ENCODE data around the gene C6orf136.

C6orf136 gene

DNA sequence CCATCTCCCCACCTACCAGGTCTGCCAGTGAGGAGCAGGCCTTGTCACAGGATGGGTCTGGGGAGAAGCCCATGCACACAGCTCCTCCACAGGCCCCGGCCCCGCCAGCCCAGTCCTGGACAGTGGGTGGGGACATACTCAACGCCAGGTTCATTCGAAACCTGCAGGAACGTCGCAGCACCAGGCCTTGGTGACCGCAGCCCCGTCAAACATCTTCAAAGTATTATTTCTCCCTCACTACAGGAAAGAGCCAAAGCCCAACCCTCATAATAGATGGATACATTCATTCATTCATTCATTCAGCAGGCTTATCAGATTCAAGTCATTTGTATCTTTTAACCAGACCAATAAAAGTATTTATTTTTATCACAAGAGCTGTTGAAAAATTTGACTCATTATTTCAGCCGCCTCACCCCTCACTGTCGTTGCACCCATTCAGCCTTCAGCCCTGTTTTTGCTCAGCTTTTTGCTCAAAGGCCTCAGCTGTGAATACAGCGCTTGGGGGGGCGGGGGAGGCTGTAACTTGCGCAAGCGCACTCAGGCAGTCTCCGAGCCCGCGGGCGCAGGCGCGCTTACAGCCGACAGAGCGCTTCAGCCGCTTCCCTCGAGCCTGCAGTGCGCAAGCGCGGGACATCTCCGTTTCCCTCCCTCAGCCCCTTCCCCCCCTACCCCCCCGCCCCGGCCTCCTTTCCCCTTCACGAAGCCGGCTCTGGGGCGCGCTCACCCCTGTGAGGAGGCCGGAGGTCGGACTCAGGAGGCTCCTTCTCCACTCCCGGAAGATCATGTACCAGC lies at the start of gene C6orf136:
C6orf136 (plus strand) TSS at position 684 of the 792 bp plus-strand sequence; CDS start at position 783, 99 bp downstream.
- DNase-seq (ENCODE audit: low spot score), result peak; percentile 96

- DNase-seq (ENCODE audit: low spot score), result peak; percentile 85
Measured at GRCh38 chr6:30597315-30598144, 49.4 kb upstream of the C6orf136 start.

DNA sequence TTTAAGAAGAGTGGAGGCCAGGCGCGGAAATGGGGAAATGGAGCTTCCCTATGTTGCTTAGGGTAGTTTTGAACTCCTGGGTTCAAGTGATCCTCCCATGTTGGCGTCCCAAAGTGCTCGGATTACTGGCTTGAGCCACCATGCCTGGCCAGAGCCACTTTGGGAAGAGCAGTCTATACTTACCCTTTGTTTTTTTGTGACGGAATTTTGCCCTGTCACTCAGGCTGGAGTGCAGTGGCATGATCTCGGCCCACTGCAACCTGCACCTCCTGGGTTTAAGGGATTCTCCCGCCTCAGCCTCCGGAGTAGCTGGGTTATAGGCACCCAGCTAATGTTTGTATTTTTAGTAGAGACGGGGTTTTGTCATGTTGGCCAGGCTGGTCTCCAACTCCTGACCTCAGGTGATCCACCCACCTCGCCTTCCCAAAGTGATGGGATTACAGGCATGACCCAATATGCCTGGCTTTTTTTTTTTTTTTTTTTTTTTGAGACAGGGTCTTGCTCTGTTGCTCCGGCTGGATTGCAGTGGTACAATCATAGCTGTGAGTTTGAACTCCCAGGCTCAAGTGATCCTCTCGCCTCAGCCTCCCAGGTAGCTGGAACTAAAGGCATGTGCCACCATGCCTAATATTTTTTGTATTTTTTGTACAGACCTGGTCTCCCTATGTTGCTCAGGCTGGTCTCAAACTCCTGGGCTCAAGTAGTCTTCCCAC lies 47.9 kb upstream of the C6orf136 start:
- DNase-seq (ENCODE audit: low spot score), result no peak

GRCh38 chr6:30599625-30600324 lies 47.2 kb upstream of the C6orf136 start:
- no peak for DNase-seq (ENCODE audit: low spot score)

GRCh38 chr6:30600451-30600961 lies 46.4 kb upstream of the C6orf136 start:
- no peak for DNase-seq (ENCODE audit: low spot score)

GRCh38 chr6:30601436-30601814 lies 45.5 kb upstream of the C6orf136 start:
- no peak for DNase-seq (ENCODE audit: low spot score)

GRCh38 chr6:30601815-30602641 lies 44.9 kb upstream of the C6orf136 start:
- DNase-seq (ENCODE audit: low spot score), result no peak

GRCh38 chr6:30603961-30604360 lies 43.0 kb upstream of the C6orf136 start:
- no peak for DNase-seq (ENCODE audit: low spot score)

- no peak for DNase-seq (ENCODE audit: low spot score)
Measured at GRCh38 chr6:30610065-30610464, 36.9 kb upstream of the C6orf136 start.

- DNase-seq (ENCODE audit: low spot score), result no peak
Measured at GRCh38 chr6:30611150-30611855, 35.6 kb upstream of the C6orf136 start.

DNA sequence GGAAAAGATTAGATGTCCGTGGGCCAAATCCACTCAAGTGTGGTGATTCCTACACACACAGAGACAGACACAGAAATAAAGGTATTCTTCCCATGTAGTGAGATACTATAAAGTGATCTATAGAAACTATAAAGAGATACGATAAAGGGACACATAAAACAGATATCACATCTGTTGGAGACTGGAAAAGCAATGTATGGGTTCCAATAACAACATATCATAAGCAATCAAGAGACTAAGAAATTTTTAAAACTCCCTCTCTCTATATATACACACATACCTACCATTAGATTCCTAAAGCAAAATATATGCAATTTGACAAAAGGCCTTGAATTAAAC lies 35.1 kb upstream of the C6orf136 start:
- DNase-seq (ENCODE audit: low spot score), result no peak

DNA sequence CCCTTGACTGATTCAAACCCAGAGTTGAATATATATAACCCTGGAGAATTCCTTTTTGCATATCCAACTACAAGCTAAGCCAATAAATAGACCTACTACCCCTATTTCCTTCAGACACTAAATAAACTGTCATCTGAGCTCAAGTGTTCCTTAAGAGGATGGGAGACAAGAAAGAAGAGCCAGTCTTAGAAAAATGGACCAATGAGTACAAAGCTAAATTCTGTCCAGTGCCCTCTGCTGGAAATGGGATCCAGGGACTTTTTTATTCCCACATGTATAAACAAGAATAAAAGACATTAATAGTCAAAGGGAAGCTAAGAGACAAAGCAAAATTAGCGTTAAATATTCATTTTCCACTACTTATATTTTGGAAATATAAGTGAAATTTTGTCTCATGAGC lies 34.7 kb upstream of the C6orf136 start:
- no peak for DNase-seq (ENCODE audit: low spot score)

- no peak for DNase-seq (ENCODE audit: low spot score)
Measured at GRCh38 chr6:30612687-30613248, 34.2 kb upstream of the C6orf136 start.

- peak; percentile 34 for DNase-seq (ENCODE audit: low spot score)
Measured at GRCh38 chr6:30613251-30614043, 33.5 kb upstream of the C6orf136 start.

DNA sequence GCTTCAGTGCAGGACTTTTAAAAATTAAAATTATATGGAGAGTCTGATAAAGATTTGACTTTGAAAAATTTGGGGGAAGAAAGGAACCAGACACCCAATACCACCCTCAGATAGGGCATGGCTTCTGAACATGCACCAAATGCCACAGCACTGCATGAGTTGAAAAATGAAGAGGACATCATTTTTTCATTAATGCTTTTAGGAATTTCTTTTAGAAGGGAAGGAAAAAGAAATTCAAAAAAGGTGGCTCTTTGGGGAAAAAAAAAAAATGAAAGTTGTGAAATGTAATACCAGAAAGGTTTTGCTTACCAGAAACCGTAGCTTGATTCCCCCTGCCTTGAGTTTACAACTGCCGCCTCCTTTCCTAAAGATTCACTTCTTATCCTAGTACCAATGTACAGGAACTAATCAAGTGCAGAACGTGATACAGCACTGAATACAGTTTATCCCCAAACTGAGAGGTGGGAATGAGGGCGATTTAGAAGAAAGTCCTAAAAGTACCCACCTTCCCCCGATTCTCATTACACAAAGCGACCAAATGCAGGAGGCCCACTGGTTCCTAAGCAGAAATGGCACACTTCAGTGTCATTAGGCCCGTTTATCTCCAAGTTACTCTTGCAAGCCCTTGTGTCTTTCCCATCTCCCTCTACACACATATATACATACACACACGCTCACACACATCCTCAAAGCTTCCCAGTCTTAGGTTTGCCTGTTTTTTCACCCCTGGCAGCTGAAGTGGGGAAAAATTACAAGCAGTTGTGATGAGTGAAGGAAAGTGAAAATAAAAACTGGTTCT lies 32.7 kb upstream of the C6orf136 start:
- DNase-seq (ENCODE audit: low spot score), result no peak

DNA sequence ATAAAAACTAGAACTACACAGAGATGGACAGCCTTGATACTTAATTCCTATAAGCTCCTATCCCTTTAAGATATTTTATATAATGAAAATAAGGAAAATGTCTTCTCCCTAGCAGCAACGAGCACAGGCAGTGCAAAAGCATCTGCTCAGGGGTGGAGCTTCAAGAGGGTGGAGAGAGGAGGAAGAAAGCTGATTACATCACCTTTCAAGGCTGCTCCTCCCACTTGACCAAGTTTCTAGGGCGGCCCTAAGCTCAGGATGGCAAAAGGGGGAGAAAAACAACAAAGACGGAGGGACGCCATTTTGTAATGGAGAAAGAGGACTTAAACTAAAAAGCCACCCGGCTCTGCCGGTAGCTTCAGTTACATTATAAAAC lies 32.1 kb upstream of the C6orf136 start:
- peak; percentile 96 for DNase-seq (ENCODE audit: low spot score)

- DNase-seq (ENCODE audit: low spot score), result peak; percentile 53
Measured at GRCh38 chr6:30615219-30615957, 31.5 kb upstream of the C6orf136 start.
